ENCODE results near the gene FOXE3.

FOXE3 gene

GRCh38 chr1:47442842-47443529, 26.9 kb downstream of the FOXE3 start:
- ChIA-PET POLR2A (no interaction called here), CTCF (no interaction called here)
- no peak for DNase-seq (ENCODE audit: extremely low spot score)
- TF ChIP-seq SP1 (IDR thresholded peaks at IDR 0.05): no peak
- TF ChIP-seq PKNOX1 (IDR thresholded peaks at IDR 0.05): no peak

- ChIA-PET CTCF (interaction anchor here (1.0 kb wide), 1 partner anchor 7 kb away, joined by 4 read pairs; no protein-coding TSS in a partner anchor), POLR2A (no interaction called here)
- TF ChIP-seq PKNOX1 (IDR thresholded peaks at IDR 0.05) (no peak), ZNF384 (IDR thresholded peaks at IDR 0.05) (no peak), LEF1 (IDR thresholded peaks at IDR 0.05; ENCODE audit: borderline replicate concordance) (no peak), L3MBTL2 (conservative IDR thresholded peaks at IDR 0.05) (no peak), SUZ12 (IDR thresholded peaks at IDR 0.05) (no peak), NFRKB (IDR thresholded peaks at IDR 0.05) (no peak), SP1 (IDR thresholded peaks at IDR 0.05) (no peak), CTBP1 (IDR thresholded peaks at IDR 0.05; ENCODE audit: borderline replicate concordance) (no peak), FOXM1 (IDR thresholded peaks at IDR 0.05; ENCODE audit: borderline replicate concordance) (no peak), ARNT (IDR thresholded peaks at IDR 0.05) (no peak), ELF4 (IDR thresholded peaks at IDR 0.05) (no peak), HDGF (IDR thresholded peaks at IDR 0.05; ENCODE audit: borderline replicate concordance) (no peak), FOXA1 (IDR thresholded peaks at IDR 0.05) (no peak), TARDBP (IDR thresholded peaks at IDR 0.05) (no peak), BHLHE40 (IDR thresholded peaks at IDR 0.05; ENCODE audit: borderline replicate concordance) (no peak), FOXK2 (IDR thresholded peaks at IDR 0.05) (no peak)
- DNase-seq (ENCODE audit: extremely low spot score): no peak
Measured at GRCh38 chr1:47443530-47444296, 27.6 kb downstream of the FOXE3 start.

- CTCF ChIA-PET: interaction anchor here (1.0 kb wide), 1 partner anchor 8 kb away, joined by 4 read pairs; no protein-coding TSS in a partner anchor
- POLR2A ChIA-PET: no interaction called here
- no peak for DNase-seq (ENCODE audit: extremely low spot score)
- TF ChIP-seq NFRKB (IDR thresholded peaks at IDR 0.05) (no peak), LEF1 (IDR thresholded peaks at IDR 0.05; ENCODE audit: borderline replicate concordance) (no peak), SP1 (IDR thresholded peaks at IDR 0.05) (no peak), ARNT (IDR thresholded peaks at IDR 0.05) (no peak), FOXA1 (IDR thresholded peaks at IDR 0.05) (no peak), BHLHE40 (IDR thresholded peaks at IDR 0.05; ENCODE audit: borderline replicate concordance) (no peak), FOXK2 (IDR thresholded peaks at IDR 0.05) (no peak), L3MBTL2 (conservative IDR thresholded peaks at IDR 0.05) (no peak), ZNF384 (IDR thresholded peaks at IDR 0.05) (no peak), FOXM1 (IDR thresholded peaks at IDR 0.05; ENCODE audit: borderline replicate concordance) (no peak), HDGF (IDR thresholded peaks at IDR 0.05; ENCODE audit: borderline replicate concordance) (no peak), TARDBP (IDR thresholded peaks at IDR 0.05) (no peak), SUZ12 (IDR thresholded peaks at IDR 0.05) (no peak), PKNOX1 (IDR thresholded peaks at IDR 0.05) (no peak), CTBP1 (IDR thresholded peaks at IDR 0.05; ENCODE audit: borderline replicate concordance) (no peak), ELF4 (IDR thresholded peaks at IDR 0.05) (no peak)
Measured at GRCh38 chr1:47444297-47444561, 28.1 kb downstream of the FOXE3 start.

GRCh38 chr1:47444562-47445465, 28.7 kb downstream of the FOXE3 start:
- TF ChIP-seq PKNOX1 (IDR thresholded peaks at IDR 0.05) (no peak), L3MBTL2 (conservative IDR thresholded peaks at IDR 0.05) (peak; percentile 46)
- DNase-seq (ENCODE audit: extremely low spot score): no peak
- POLR2A ChIA-PET: no interaction called here
- CTCF ChIA-PET: interaction anchor here (1.0 kb wide), 1 partner anchor 9 kb away, joined by 4 read pairs; no protein-coding TSS in a partner anchor

GRCh38 chr1:47445823-47446550, 29.9 kb downstream of the FOXE3 start:
- DNase-seq (ENCODE audit: extremely low spot score): no peak
- no peak for TF ChIP-seq PKNOX1 (IDR thresholded peaks at IDR 0.05)
- TF ChIP-seq SP1 (IDR thresholded peaks at IDR 0.05): no peak
- TF ChIP-seq BHLHE40 (IDR thresholded peaks at IDR 0.05; ENCODE audit: borderline replicate concordance): no peak
- TF ChIP-seq ZNF384 (IDR thresholded peaks at IDR 0.05): no peak
- TF ChIP-seq FOXK2 (IDR thresholded peaks at IDR 0.05): no peak
- TF ChIP-seq SUZ12 (IDR thresholded peaks at IDR 0.05): no peak
- no peak for TF ChIP-seq ELF4 (IDR thresholded peaks at IDR 0.05)
- no peak for TF ChIP-seq FOXA1 (IDR thresholded peaks at IDR 0.05)
- TF ChIP-seq NFRKB (IDR thresholded peaks at IDR 0.05): no peak
- POLR2A ChIA-PET: no interaction called here
- CTCF ChIA-PET: interaction anchor here (0.6 kb wide), 1 partner anchor 265 kb away, joined by 5 read pairs; no protein-coding TSS in a partner anchor
